Fibroblast of villous mesenchyme (primary cell): Measurements from ENCODE around the gene GLUD1. TPM values are rescaled to one million over a fixed set of nuclear protein-coding genes. Genes with fewer than 3 reads are reported as not detected.
A peak's percentile ranks its signal among the peaks of the same experiment; 100 is the strongest.
"Not testable (repeated sequence)": the region's sequence is repeated elsewhere in the genome, so short reads cannot be mapped to it uniquely, and the experiment has no call there.

Source experiments
- DNase-seq: peaks from one replicate; pipeline ENCODE4 v3.0.0-alpha.2; 2010; ENCODE audit warnings: low read depth
- H3K4me3 ChIP-seq: 2 replicates; pipeline ENCODE4 v1.5.1; 2011; ENCODE audit warnings: low read depth, mild to moderate bottlenecking, low read length
- total RNA-seq: library from RNA; depleted of rRNA; stranded (reverse); fragments of >200 nt; gene quantifications from 2 replicates; pipeline ENCODE4 v1.2.3, GENCODE V29; 2012
- TF ChIP-seq, protein P1 (sequence below): IDR thresholded peaks from 2 replicates; pipeline ENCODE4 v1.5.1; 2012; ENCODE audit warnings: low read depth, mild to moderate bottlenecking, low read length; ENCODE audit not compliant: insufficient read depth

The GLUD1 gene
- total RNA-seq, 1 donor, result 182 TPM

DNA sequence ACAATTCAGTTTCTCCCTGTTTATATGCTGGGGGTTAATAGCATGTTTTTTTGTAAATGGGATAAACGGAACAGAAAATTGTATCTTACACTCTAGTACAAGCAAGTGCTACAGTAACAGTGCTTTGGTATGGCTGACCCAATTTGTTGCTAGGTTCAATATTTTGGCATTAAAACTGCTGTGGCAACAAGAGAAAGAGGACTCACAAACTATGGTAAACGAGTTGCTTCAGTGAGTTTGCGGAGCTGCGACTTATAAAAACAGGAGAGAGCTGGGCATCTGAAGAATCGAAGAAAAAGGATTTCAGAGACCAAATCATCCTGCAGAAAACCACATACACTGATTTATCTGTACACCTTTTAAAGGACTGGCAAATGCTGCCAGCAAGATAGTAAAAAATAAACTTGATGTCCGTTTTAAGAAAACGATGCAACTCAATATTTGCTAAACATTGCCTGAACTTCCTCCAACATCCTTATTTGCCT, 2.2 kb downstream of the GLUD1 start:
- peak; percentile 56 for DNase-seq
- TF ChIP-seq, protein P1, sequence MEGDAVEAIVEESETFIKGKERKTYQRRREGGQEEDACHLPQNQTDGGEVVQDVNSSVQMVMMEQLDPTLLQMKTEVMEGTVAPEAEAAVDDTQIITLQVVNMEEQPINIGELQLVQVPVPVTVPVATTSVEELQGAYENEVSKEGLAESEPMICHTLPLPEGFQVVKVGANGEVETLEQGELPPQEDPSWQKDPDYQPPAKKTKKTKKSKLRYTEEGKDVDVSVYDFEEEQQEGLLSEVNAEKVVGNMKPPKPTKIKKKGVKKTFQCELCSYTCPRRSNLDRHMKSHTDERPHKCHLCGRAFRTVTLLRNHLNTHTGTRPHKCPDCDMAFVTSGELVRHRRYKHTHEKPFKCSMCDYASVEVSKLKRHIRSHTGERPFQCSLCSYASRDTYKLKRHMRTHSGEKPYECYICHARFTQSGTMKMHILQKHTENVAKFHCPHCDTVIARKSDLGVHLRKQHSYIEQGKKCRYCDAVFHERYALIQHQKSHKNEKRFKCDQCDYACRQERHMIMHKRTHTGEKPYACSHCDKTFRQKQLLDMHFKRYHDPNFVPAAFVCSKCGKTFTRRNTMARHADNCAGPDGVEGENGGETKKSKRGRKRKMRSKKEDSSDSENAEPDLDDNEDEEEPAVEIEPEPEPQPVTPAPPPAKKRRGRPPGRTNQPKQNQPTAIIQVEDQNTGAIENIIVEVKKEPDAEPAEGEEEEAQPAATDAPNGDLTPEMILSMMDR, result no peak
- H3K4me3 ChIP-seq, result peak overlapping the region; percentile 75

DNA sequence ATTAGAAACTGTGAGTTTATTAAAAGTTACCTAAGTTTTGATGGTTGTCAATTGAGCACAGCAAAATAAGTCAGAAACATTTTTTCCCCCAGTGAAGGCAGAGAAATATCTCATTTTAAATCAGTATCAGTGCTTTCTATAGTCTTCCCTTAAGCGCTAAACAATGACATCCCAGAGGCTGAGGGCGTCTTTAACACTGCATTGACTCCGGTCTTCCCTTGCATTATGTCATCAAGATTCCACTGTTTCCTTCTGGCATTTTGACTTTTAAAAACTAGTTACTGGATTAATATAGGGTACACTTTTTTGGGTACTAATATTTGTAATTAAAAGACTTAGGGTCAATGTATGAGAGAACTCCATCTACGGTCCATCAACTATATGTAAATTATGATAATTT, 3.9 kb downstream of the GLUD1 start:
- no peak overlapping the region for H3K4me3 ChIP-seq
- TF ChIP-seq, protein P1, result no peak
- DNase-seq, result no peak

DNA sequence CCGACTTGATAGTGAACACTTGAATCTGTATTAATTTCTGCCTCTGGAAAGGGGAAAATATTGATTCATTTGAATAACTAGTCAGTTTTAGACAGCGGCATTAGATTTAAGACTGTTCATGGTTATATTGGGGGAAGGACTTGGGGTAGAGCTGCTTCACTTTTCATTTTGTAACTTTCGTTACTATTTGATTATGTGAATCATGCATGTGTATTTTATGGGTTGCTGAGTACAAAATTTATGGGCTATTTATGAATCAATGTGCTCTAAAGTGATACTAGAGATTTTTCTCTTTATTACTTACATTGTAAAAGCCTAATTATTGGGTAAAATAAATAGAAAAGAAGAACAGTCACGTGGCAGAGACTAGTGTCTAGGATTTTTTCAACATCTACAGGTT, 4.9 kb downstream of the GLUD1 start:
- DNase-seq, result peak; percentile 18
- TF ChIP-seq, protein P1, result no peak
- H3K4me3 ChIP-seq, result no peak overlapping the region

DNA sequence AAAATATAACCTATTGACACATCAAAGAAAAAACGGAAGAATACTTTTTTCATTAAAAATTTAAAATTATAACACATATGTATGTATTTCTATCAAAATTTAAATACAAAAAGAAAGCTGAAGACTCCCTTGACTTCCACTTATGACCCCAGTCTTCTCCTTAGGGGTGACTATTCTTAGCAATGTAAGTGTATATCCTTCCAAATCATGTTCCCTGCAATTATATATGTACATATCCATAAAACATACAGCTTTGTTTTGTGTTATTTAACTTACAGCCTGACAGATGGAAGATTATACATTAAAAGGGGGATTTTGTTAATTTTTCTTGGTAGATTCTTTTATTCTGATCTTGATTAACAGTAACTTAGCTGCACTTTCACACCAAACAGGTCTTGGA, 9.1 kb downstream of the GLUD1 start:
- H3K4me3 ChIP-seq, result no peak overlapping the region
- TF ChIP-seq, protein P1, result no peak
- DNase-seq, result no peak

DNA sequence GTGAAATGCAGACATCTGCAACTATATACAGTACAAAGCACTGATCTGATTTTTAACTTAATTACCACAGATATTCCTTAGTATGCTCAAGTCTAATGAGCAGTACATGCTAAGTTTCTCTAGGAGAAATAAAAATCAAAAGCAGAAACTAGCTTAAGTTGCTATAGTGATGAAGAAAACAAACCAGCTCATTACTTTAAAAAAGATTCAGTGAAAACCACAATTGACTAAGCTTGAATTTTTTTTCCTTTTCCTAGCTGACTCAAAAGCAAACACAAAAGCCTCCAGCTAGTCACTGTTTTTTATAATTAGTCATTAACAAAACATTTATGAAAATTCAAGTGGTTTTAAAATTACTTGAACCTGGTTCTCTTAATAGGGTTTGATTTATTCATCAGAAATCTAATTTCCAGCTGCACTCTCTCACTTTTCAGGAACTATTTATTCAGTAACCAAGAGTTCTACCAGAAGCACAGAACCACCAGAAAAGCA, 10.3 kb downstream of the GLUD1 start:
- DNase-seq, result peak; percentile 61
- H3K4me3 ChIP-seq, result not testable (repeated sequence)

DNA sequence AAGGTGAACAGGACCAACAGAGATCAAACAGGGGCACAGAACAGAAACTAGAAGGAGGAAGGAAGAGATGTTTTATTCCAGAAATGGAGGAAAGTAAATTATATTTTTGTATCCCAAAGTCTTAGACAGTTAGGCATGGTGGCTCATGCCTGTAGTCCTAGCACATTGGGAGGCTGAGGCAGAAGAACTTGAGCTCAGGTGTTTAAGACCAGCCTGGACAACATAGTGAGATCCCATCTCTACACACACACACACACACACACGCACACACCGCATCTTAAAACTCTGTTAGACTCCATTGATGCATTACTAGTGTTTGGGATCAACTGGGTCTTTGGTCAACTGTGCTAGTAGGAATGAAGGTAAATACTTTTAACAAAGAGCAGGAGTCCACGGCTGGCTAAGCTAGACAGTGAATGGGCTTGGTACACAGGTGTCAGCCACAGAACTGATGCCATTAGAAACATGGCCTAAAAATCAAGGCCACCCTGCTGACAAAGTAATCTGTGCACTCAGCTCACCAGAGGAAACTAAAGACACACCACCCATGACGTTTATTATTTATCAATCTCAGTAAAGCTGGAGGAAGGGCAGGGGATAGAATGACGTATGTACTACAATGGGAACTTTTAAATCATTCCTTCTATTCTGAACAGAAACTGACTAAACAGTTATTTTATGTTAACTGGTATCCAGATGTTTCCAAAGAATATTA, 10.9 kb downstream of the GLUD1 start:
- DNase-seq, result peak; percentile 82
- not testable (repeated sequence) for H3K4me3 ChIP-seq

DNA sequence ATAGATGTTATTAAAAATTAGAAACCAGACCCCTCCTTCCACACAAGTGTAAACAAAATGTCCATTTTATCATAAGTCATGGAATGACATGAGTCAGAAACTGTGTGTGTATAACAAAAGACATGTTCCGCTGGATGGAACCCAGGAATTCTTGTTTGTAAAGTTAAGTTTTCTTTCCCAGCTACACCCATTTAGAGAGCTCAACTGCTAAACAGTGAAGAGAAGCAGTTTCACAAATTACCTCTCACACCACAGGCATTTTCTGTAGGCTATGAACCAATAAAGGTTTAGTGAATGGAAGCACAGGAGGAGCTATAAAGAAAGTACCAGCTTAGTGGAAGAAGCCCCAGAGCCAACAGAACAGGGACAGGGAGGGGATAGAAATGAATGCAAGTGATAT, 12.4 kb downstream of the GLUD1 start:
- peak; percentile 64 for DNase-seq
- H3K4me3 ChIP-seq, result not testable (repeated sequence)

DNA sequence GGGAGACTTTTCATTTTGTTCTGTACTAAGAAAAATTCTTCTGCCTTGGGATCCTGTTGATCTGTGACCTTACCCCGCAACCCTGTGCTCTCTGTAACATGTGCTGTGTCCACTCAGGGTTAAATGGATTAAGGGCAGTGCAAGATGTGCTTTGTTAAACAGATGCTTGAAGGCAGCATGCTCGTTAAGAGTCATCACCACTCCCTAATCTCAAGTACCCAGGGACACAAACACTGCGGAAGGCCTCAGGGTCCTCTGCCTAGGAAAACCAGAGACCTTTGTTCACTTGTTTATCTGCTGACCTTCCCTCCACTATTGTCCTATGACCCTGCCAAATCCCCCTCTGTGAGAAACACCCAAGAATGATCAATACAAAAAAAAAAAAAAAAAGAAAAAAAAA, 13.1 kb downstream of the GLUD1 start:
- not testable (repeated sequence) for DNase-seq, H3K4me3 ChIP-seq

DNA sequence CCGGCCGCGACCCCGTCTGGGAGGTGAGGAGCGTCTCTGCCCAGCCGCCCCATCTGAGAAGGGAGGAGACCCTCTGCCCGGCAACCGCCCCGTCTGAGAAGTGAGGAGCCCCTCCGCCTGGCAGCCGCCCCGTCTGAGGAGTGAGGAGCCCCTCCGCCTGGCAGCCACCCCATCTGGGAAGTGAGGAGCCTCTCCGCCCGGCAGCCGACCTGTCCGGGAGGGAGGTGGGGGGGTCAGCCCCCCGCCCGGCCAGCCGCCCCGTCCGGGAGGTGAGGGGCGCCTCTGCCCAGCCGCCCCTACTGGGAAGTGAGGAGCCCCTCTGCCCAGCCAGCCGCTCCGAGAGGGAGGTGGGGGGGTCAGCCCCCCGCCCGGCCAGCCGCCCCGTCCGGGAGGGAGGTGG, 14.0 kb downstream of the GLUD1 start:
- H3K4me3 ChIP-seq, DNase-seq: not testable (repeated sequence)
